GM10248 (cell line): Measurements from ENCODE around the gene RAP1GAP.
"Not testable (repeated sequence)": the region's sequence is repeated elsewhere in the genome, so short reads cannot be mapped to it uniquely, and the experiment has no call there.

Experiments
- CTCF ChIA-PET: fragments of 300-600 bp; sonication (Branson Sonifier 250); formaldehyde crosslinking; extraction: SDS; loops from one replicate; lab custom pipeline; 2021; ENCODE audit warnings: antibody characterized with exemption; lab: Yijun Ruan, JAX
- POLR2A ChIA-PET: fragments of 350-650 bp; sonication (Branson Sonifier 250); formaldehyde crosslinking; extraction: SDS; loops from one replicate; lab custom pipeline; 2020; ENCODE audit warnings: antibody characterized with exemption; lab: Yijun Ruan, JAX
- DNase-seq: peaks from one replicate; pipeline ENCODE4 v3.0.0; 2012; ENCODE audit errors: extremely low spot score
- CTCF ChIP-seq: IDR thresholded peaks from 2 replicates; pipeline ENCODE4 v1.5.1; 2012; ENCODE audit warnings: mild to moderate bottlenecking, low read depth; ENCODE audit errors: extremely low read depth, missing control alignments, control extremely low read depth

The RAP1GAP gene

GRCh38 chr1:21633141-21633755, 35.9 kb downstream of the RAP1GAP start:
- no peak for TF ChIP-seq CTCF
- POLR2A ChIA-PET: no interaction called here
- no peak for DNase-seq
- CTCF ChIA-PET: interaction anchor here (1.5 kb wide), 1 partner anchor 26 kb away, joined by 3 read pairs; no protein-coding TSS in a partner anchor

- ChIA-PET POLR2A (no interaction called here), CTCF (no interaction called here)
- no peak for TF ChIP-seq CTCF
- DNase-seq: no peak
Observed at GRCh38 chr1:21631944-21632887, 36.9 kb downstream of the RAP1GAP start.

- CTCF ChIA-PET, DNase-seq, POLR2A ChIA-PET: not testable (repeated sequence)
Observed at GRCh38 chr1:21631590-21631943, 37.6 kb downstream of the RAP1GAP start.

GRCh38 chr1:21630571-21631343, 38.4 kb downstream of the RAP1GAP start:
- DNase-seq: no peak
- ChIA-PET POLR2A (no interaction called here), CTCF (no interaction called here)
- TF ChIP-seq CTCF: no peak

GRCh38 chr1:21629971-21630370, 39.2 kb downstream of the RAP1GAP start:
- no peak for DNase-seq
- POLR2A ChIA-PET: no interaction called here
- CTCF ChIA-PET: interaction anchor here (1.7 kb wide), 1 partner anchor 20 kb away, joined by 4 read pairs; no protein-coding TSS in a partner anchor
- TF ChIP-seq CTCF: no peak

GRCh38 chr1:21628798-21629393, 40.3 kb downstream of the RAP1GAP start:
- DNase-seq: no peak
- no peak for TF ChIP-seq CTCF
- ChIA-PET CTCF (interaction anchor here (1.7 kb wide), 1 partner anchor 19 kb away, joined by 4 read pairs; no protein-coding TSS in a partner anchor), POLR2A (no interaction called here)
